HG02970 (cell line): Measurements from ENCODE around the gene KHDC3L.
A peak's percentile ranks its signal among the peaks of the same experiment; 100 is the strongest.
"Not testable (repeated sequence)": the region's sequence is repeated elsewhere in the genome, so short reads cannot be mapped to it uniquely, and the experiment has no call there.

Experiments
- ATAC-seq: cut with Tn5 transposase; IDR thresholded peaks from one replicate; pipeline ENCODE4 v1.9.1; 2021; ENCODE audit warnings: mild to moderate bottlenecking, moderate library complexity, moderate number of reproducible peaks; ENCODE audit not compliant: unreplicated experiment, low FRiP score

The KHDC3L gene

DNA sequence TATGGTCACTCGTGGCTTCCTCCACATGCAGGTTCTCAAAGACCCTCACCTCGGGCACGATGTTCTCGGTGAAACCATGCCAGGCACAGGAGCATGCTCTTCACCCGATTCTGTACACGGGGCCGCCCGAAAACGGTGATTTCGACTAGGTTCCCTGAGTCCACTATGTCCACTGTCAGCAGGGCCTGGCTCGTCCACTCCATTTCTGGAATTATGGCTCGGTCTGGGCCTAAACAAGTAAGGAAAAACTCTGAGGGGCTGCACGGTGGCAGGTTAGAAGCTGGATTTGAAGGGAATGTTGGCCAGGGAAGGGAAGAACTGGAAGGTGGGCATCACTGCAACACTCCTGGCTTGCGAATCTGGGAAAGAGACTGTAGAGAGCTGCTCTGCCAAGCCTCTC lies 6.7 kb downstream of the KHDC3L start:
- no peak for ATAC-seq

DNA sequence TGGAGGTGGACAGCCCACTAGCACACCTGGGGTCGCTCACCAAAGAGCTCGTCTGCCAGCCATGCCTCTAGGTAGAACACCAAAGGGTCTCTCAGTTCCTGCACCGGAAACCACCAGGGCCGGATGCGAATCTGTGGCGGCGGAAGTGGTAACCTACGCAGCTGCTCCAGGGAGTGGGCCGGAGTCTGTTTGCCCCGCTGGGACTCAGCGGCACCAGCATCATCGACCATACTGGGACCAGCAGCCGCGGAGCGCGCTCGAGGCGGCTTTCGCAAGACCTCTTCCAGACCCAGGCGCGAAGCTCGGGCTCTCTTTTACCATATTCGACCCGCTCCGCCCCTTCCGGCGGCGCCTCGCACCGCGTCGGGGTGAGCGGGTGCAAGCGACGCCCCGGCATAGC lies 7.1 kb downstream of the KHDC3L start, which contains the start of gene OOEP:
OOEP (minus strand) TSS at position 335 of the 400 bp plus-strand sequence; CDS start at position 230, 105 bp downstream.
- ATAC-seq = no peak

DNA sequence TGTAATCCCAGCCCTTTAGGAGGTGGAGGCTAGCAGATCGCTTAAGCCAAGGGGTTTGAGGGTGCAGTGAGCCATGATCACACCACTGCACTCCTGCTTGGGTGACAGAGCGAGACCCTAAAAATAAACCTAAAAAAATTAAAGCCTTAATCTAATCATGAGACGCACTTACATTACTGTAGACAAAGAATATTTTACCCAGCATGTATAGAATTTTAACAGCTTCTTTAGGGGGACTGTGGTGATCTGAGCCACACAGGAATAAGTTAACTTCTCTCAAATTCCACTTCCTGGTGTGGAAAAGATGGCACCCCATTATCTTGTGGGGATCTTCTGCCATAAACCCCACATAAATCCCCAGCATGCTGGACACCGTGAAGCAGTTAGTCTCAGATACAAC lies 9.5 kb downstream of the KHDC3L start:
- ATAC-seq = no peak

DNA sequence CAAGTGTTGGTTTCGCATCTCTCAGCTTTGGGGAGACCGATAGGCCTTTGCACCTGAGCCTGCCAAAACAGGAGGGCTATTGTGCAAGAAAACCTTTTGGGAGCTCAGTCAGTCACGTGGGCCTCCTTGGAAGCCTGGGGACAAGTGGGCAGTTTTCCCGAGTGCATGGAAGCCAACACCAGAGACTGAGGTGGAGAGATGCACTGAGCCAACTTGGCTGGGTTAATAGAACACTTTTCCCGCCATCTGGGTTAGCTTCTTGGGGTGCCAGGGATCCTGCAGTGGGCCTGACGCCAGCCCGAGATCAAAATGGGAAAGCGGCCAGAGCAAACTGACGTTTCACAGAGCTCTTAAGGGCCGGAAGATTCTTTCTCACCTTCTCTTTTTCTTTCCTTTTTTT lies 10.1 kb downstream of the KHDC3L start:
- ATAC-seq = no peak

DNA sequence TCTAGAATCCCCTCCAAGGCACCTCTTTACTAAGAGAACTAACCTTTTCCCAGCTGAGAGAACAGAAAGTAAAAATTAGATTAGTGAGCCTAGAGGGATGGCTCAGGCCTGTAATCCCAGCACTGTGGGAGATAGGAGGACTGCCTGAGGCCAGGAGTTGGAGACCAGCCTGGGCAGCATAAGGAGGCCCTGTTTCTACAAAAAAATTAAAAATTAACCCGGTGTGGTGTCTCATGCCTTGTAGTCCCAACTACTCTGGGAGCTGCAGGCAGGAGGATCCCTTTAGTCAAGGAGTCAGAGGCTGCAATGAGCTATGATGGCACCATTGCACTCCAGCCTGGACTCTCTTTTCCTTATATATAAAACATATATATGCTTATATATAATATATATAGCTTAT lies 12.8 kb downstream of the KHDC3L start:
- ATAC-seq = no peak

- ATAC-seq = no peak
Measured at GRCh38 chr6:73377225-73377624, 14.8 kb downstream of the KHDC3L start.

DNA sequence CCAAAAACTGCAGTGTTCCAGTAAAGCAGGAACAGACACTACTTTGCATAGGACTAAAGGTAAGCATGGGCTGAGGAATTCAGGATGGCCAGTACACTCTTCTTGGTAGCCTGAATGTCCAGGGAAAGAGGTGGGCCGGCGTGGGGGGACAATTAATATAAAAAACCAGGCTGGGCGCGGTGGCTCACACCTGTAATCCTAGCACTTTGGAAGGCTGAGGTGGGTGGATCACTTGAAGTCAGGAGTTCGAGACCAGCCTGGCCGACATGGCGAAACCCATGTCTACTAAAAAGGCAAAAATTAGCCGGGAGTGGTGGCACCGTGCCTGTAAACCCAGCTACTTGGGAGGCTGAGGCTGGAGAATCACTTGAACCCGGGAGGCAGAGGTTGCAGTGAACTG lies 19.1 kb downstream of the KHDC3L start:
- not testable (repeated sequence) for ATAC-seq

GRCh38 chr6:73382462-73383113 lies 20.1 kb downstream of the KHDC3L start:
- no peak for ATAC-seq

DNA sequence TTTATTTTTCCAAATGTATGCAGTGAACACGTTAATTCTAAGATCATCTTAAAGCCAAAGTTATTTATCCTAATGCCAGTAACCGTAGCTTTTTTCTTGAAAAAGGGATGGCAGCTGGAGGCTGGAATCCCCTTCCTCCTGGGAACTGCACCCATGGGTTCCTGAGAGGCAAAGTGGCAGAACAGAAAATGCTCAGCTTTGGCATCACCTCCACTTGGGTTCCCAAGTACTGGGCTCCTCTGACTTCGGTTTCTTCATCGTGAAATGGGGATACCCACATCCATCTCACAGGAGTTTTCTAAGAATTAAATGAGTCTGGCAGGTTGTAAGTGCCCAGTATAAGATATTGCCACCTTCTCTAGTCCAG lies 26.0 kb downstream of the KHDC3L start:
- no peak for ATAC-seq

DNA sequence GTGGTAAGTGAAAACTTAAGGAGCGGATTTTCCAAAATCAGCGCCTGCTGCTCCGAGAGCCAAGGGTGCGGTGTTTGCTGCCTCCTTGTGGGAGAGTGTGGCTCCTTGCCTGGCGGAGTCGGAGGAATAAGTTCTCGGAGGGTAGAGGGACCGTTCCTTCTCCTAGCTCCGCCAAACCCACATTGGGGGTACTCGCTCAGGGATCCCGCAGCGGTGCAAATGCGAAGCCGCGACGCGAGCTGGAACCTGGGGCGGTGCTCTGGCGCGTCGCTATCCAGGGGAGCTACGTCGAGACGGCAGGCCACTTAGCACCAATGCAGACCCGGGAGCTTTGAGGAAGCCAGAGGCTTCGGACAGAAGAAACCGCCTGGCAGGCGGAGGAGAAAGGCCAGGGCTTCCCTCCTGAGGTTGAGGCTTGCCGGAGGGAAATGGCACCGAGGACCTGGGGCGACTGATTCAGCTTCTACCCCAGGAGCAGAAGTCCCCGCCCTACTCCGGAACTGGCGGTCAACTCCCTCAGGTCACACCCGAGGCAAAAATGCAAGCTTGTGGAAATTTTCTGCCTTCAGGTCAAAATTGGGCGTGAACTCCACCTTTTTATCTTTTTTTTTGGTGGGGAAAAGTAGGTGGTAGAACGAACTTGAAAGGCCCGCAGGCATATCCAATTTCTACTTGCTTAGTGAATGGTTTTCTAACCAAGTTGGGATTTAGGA lies 26.5 kb downstream of the KHDC3L start:
- ATAC-seq = peak; percentile 47

DNA sequence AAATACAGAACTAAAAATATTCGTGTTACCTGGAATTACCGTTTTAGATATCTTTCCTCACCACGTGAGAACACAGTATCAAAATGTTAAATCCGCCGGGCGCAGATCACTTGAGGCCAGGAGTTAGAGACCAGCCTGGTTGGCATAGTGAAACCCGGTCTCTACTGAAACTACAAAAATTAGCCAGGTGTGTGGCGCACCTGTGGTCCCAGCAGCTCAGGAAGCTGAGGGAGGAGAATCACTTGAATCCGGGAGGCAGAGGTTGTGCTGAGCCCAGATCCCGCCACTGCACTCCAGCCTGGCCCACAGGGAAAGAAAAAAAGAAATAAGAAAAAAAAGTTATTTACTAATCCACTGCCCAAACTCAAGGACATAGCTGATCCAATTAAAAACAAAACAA lies 27.4 kb downstream of the KHDC3L start:
- no peak for ATAC-seq

- ATAC-seq = no peak
Measured at GRCh38 chr6:73391675-73392074, 29.2 kb downstream of the KHDC3L start.

- not testable (repeated sequence) for ATAC-seq
Measured at GRCh38 chr6:73392188-73392587, 29.7 kb downstream of the KHDC3L start.

DNA sequence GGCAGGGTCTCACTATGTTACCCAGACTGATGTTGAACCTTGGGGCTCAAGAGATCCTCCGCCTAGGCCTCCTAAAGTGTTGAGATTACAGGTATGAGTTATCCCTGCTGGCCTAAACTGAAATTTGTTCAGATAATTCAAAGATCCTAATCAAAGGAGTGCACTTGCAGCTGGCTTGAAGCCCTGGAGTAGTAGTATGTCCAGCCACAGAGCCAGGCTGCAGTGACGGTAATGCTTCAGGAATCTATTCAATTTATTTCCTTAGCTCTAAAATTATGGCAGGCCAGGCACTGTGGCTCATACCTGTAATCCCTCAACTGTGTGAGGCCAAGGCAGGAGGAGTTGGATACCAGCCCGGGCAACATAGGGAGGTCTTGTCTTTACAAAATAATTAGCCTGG lies 30.8 kb downstream of the KHDC3L start:
- ATAC-seq = no peak

- no peak for ATAC-seq
Measured at GRCh38 chr6:73394577-73395354, 32.3 kb downstream of the KHDC3L start, which contains the start of gene DDX43. TSS of gene DDX43 (plus strand) at chr6:73394828. CDS start at chr6:73394906, 78 bp downstream.

DNA sequence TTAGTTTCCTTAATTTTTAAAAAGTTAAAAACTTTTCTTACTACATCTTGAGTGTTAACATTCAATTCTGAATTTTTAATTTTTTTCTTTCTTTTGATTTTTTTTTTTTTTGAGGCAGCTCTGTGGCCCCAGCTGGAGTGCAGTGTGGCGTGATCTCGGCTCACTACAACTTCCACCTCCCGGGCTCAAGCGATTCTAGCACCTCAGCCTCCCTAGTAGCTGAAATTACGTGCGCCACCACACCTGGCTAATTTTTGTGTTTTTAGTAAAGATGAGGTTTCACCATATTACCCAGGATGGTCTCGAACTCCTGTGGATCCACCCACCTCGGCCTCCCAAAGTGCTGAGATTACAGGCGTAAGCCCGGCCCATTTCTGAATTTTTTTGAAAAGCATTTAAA lies 33.4 kb downstream of the KHDC3L start:
- ATAC-seq = no peak

DNA sequence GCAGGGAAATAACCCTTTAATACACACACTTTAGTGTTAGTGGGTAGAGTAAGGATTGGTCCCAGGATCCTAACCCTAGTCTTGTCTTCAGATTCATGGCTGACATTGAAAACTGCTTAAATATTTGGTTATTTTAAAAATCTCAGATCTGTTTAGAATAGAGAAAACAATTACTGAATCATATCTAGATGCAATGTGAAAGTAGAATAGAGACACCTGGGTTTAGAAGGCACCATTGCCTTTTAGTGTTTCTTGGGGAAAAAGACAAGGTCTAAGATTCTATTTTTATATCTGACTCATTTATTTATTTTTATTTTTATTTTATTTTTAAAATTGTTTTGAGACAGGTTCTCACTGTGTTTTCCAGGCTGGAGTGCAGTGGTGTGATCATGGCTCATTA lies 38.2 kb downstream of the KHDC3L start:
- no peak for ATAC-seq

DNA sequence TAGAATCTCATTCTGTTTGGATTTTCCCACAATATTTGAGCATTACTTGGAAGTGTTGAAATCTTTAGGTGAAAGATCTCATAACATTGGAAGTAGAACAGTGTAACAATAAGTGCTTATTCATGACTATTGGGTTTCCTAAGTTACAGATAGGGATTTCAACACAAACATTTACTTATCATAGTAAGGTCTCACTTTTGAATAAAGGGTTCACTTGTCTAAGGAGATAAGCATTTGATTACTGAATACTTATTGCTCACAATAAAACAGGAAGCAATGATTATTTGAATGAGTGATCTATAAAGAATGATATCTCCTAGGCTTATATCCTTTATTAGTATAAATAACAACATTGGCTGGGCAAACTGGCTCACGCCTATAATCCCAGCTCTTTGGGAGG lies 46.9 kb downstream of the KHDC3L start:
- ATAC-seq = no peak

- ATAC-seq = no peak
Measured at GRCh38 chr6:73413102-73413501, 50.6 kb downstream of the KHDC3L start.
